NCI-H2196 (cell line): Measurements from ENCODE around the gene RGL3.
"Not testable (repeated sequence)": the region's sequence is repeated elsewhere in the genome, so short reads cannot be mapped to it uniquely, and the experiment has no call there.

Experiments
- DNase-seq: peaks from one replicate; lab custom pipeline; 2025; ENCODE audit not compliant: unreplicated experiment; lab: John Stamatoyannopoulos, UW

Gene RGL3

GRCh38 chr19:11421371-11422098, 2.4 kb upstream of the RGL3 start:
- no peak for DNase-seq

DNA sequence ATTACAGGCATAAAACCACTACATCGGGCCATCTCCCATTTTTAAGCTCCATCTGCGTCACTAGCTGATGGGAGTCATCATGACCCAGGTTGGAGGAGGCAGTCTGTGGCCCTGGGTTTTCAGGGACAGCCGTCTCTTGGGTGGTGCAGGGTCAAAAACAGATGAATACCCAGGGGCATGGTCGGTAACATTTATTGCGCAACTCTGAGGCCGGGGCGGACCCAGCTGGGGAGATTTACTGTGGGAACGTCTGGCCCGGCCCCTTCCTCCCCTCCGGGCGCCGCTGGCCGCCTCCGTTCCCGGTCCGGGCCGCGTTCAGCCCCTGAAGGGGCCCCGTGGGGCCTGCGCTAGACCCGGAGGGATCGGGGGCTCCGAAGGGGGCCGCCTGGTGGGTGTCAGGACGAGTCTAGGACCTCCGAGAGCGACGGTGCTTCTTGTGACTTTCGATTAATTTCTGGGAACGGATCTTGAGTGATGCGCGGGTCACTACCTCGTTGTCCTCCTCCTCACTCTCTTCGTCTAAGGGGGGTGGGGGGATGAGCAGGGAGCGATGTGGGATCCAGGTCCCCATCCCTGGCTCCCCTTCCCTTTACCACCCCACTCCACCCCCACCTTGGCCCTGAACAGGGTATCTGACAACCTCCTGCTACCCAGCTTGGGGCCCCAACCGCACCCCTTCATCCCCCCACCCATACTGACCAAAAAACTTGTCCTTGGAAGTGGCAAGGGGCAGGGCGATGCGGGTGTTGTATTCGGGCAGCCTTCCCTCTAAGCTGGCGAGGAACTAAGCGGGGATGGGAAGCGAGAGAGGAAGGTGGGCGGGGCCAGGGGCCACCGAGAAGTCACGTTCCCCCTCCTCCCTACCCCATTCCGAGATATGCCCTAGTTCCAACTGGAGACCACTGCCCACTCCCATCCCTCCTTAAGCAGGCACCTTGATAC, 1.6 kb upstream of the RGL3 start:
- DNase-seq, result no peak

GRCh38 chr19:11418094-11418548, 993 bp downstream of the RGL3 start:
- no peak for DNase-seq

GRCh38 chr19:11416346-11417052, 2.6 kb downstream of the RGL3 start:
- no peak for DNase-seq

DNA sequence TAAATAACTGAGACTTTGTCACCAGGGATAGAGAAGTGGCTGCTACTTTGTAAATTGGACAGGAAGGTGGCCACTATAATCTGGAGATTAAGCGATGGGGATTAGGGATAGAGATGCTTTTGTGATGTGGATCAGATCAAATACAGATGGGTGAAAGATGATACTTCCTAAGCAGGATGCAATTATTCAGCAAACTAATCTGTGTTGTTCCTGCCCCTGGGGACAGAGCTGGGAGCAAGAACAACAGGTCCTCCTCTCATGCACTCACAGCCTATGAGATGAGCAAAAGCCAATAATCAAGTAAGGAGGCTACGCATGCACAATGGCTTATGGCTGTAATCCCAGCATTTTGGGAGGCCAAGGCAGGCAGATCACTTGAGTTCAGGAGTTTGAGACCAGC, 4.6 kb downstream of the RGL3 start:
- no peak for DNase-seq

- no peak for DNase-seq
Observed at GRCh38 chr19:11410682-11411081, 8.4 kb downstream of the RGL3 start.

GRCh38 chr19:11408591-11408990, 10.5 kb downstream of the RGL3 start:
- no peak for DNase-seq

DNA sequence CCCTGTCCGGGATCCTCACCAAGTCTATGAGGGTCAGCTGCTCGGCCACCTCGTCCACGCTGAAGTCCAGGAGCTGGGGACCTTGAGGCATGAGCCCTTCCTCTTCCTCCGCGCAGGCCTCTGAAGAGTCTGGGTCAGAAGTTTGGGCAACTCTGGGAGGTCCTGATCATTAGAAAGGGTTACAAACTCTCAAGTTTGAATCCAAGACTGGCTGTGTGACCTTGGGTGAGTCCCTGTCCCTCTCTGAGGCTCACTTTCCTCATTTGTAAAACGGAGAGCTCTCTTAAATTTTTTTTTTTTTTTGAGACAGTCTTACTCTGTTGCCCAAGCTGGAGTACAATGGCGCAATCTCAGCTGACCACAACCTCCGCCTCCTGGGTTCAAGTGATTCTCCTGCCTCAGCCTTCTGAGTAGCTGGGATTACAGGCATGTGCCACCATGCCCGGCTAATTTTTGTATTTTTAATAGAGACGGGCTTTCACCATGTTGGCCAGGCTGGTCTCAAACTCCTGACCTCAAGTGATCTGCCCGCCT, 12.3 kb downstream of the RGL3 start:
- not testable (repeated sequence) for DNase-seq

DNA sequence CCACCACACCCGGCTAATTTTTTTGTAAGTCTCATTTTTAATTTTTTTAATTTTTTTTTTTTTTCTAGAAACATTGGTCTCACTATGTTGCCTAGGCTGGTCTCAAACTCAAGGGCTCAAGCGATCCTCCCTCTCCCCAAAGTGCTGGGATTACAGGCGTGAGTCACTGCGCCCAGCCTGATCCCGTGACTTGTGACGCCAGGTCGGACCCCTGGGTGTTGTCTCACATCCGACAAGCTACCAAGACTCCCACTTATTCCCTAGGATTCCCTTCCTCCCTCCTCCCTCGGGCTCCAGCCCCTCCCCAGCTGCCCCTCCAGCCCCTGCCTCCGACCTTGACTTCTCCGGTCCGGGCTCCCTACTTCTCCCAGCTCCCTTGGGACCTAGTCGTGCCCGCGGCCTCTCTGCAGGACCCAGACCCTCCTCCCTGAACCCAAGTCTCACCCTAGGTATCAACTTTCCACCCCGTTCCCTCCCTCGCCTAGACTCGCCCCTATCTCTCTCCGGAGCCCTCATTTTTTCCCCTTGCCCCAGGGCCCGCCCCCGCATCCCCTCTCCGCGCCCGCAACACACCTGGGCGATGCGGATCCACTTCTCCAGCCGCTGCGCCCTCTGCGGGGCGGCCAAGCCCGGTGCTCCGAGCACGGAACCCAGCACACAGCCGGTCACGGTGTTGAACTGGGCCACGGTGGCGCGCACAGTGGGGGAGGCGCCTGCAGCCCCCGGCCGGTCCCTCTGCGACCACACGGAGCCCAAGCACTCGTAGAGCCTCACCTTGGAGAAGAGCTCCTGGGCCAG, 13.1 kb downstream of the RGL3 start:
- DNase-seq, result no peak

DNA sequence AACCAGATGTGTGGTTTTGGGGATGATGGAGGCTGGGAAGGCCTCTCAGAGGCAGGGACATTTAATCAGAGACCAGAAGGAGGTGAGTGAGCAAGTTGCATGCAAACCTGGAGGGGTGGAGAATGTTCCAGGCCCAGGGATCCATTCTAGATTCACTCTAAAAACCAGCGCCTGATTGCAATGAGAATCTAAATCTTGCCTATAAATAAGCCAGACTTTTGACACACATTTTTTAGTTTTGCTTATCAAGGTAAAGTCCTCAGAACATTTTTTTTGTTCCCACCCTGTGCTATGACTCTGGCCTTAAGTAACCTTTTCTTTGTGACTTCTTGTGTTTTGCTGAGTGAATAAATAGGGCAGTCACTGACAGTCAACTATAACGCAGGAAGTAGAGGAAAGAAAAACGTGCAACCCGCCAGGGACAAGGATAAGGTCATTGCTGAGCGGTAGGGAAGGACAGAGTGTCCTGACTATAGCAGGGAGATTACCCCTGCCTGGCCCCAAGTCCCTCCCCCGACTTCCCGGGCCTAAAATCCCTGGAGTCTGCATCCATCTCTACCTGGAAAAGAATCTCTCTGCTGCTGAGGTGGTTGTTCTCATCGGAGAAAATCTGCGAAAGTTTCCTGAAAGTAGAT, 14.4 kb downstream of the RGL3 start:
- no peak for DNase-seq

DNA sequence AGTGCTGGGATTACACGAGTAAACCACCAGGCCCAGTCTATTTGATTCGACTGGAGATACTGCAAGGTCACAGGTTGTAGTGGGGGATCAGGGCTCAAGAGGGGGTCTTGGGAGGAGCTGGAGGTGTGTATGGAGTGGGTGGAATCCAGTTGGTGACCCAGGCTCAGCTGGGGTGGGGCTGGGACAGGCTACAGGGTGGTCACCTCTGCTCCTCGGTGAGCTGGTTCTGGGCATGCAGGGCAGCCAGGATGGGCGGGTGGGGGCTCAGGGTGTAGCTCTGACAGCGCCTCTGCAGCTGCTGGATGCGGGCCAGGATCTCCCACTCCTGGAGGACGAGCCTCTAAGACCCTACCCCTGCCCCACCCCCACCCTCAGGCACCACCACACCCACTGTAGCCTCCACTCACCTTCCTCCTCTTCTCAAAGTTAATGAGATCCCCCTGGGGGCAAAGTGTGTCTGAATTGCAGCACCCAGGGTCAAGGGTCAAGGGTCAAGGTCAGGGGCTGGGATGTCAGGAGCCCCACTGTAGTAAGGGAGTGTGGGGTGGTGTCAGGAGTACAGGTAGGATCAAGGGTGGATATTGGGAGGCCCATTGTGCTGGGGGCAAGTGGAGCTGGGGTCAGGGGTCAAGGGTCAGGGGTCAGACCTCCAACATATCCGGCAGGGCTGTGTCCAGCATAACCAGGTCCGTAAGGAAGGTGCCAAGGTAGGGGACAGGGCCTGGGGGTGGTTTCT, 17.1 kb downstream of the RGL3 start:
- DNase-seq, result no peak

- no peak for DNase-seq
Observed at GRCh38 chr19:11400798-11401197, 18.3 kb downstream of the RGL3 start.

- no peak for DNase-seq
Observed at GRCh38 chr19:11399667-11400066, 19.4 kb downstream of the RGL3 start.

- DNase-seq, result no peak
Observed at GRCh38 chr19:11397089-11397610, 22.0 kb downstream of the RGL3 start.

GRCh38 chr19:11390933-11391680, 28.0 kb downstream of the RGL3 start:
- no peak for DNase-seq

DNA sequence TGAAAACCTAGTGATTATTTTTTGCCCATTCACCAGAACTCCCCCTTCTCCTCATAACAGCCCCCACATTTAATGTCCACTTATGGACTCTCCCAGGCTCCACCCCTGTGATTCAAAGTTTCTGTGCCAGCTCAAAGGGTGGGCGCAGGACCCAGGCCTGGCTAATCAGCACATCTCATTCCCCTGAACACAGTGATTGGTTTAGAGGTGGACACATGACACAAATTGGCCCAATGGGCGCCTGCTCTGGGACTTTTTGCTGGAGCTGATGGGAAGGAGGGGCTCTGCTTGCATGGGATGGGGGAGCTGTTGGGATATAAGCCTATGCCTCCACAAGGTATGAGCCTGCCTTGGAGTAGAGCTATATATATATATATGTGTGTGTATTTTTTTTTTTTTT, 28.8 kb downstream of the RGL3 start:
- no peak for DNase-seq

GRCh38 chr19:11387162-11388034, 31.7 kb downstream of the RGL3 start:
- no peak for DNase-seq
